Activated gamma-delta T cell (primary cell): Measurements from ENCODE around the gene MIEF1.

Experiments used
- DNase-seq: peaks from one replicate; lab custom pipeline; 2025; lab: John Stamatoyannopoulos, UW

Gene MIEF1

GRCh38 chr22:39528080-39528661, 26.1 kb downstream of the MIEF1 start:
- DNase-seq: no peak

- peak; percentile 79 for DNase-seq
Observed at GRCh38 chr22:39528681-39529486, 26.8 kb downstream of the MIEF1 start.

GRCh38 chr22:39529487-39529851, 27.4 kb downstream of the MIEF1 start:
- no peak for DNase-seq

- DNase-seq: no peak
Observed at GRCh38 chr22:39530116-39530515, 28.0 kb downstream of the MIEF1 start.

GRCh38 chr22:39530692-39531331, 28.7 kb downstream of the MIEF1 start:
- DNase-seq: no peak

- peak; percentile 83 for DNase-seq
Observed at GRCh38 chr22:39532215-39533073, 30.4 kb downstream of the MIEF1 start, which contains the start of gene RPS19BP1. Gene RPS19BP1 (minus strand): TSS chr22:39532748. CDS start chr22:39532738, 10 bp downstream.

GRCh38 chr22:39534092-39534506, 32.0 kb downstream of the MIEF1 start:
- DNase-seq: no peak

GRCh38 chr22:39534591-39535356, 32.7 kb downstream of the MIEF1 start:
- peak; percentile 57 for DNase-seq

- no peak for DNase-seq
Observed at GRCh38 chr22:39535357-39535725, 33.3 kb downstream of the MIEF1 start.

- DNase-seq: no peak
Observed at GRCh38 chr22:39535831-39536449, 33.9 kb downstream of the MIEF1 start.

GRCh38 chr22:39536711-39537110, 34.6 kb downstream of the MIEF1 start:
- DNase-seq: no peak

- no peak for DNase-seq
Observed at GRCh38 chr22:39537975-39538374, 35.9 kb downstream of the MIEF1 start.

GRCh38 chr22:39543095-39543494, 41.0 kb downstream of the MIEF1 start:
- no peak for DNase-seq

GRCh38 chr22:39545386-39546365, 43.6 kb downstream of the MIEF1 start:
- no peak for DNase-seq

- DNase-seq: no peak
Observed at GRCh38 chr22:39546889-39547586, 44.9 kb downstream of the MIEF1 start.

GRCh38 chr22:39547587-39547947, 45.5 kb downstream of the MIEF1 start:
- no peak for DNase-seq

- DNase-seq: no peak
Observed at GRCh38 chr22:39553429-39553828, 51.3 kb downstream of the MIEF1 start.

GRCh38 chr22:39554151-39554550, 52.1 kb downstream of the MIEF1 start:
- DNase-seq: no peak
